ENCODE results near the gene VPS26A. TPM values are rescaled to one million over a fixed set of nuclear protein-coding genes. Genes with fewer than 3 reads are reported as not detected.

Gene VPS26A
- total RNA-seq, 1 donor from 2014 or later = 34.5 TPM

GRCh38 chr10:69179089-69179742, 55.2 kb downstream of the VPS26A start:
- DNase-seq = no peak

- DNase-seq = peak; percentile 98
Measured at GRCh38 chr10:69179743-69180524, 56.0 kb downstream of the VPS26A start, which contains the start of gene SUPV3L1. Gene SUPV3L1 (plus strand): TSS chr10:69180234. CDS start chr10:69180292, 58 bp downstream.

- DNase-seq = peak; percentile 22
Measured at GRCh38 chr10:69180525-69181204, 56.7 kb downstream of the VPS26A start.

- DNase-seq = no peak
Measured at GRCh38 chr10:69181433-69181832, 57.5 kb downstream of the VPS26A start.

- DNase-seq = no peak
Measured at GRCh38 chr10:69182005-69182404, 58.0 kb downstream of the VPS26A start.

GRCh38 chr10:69186524-69186923, 62.5 kb downstream of the VPS26A start:
- DNase-seq = no peak

GRCh38 chr10:69201045-69201444, 77.1 kb downstream of the VPS26A start:
- no peak for DNase-seq

GRCh38 chr10:69202332-69202731, 78.4 kb downstream of the VPS26A start:
- DNase-seq = no peak

GRCh38 chr10:69208761-69209160, 84.8 kb downstream of the VPS26A start:
- DNase-seq = no peak

GRCh38 chr10:69209787-69210484, 86.0 kb downstream of the VPS26A start:
- no peak for DNase-seq

- DNase-seq = no peak
Measured at GRCh38 chr10:69211104-69211503, 87.1 kb downstream of the VPS26A start.

- DNase-seq = no peak
Measured at GRCh38 chr10:69211524-69211923, 87.5 kb downstream of the VPS26A start.

GRCh38 chr10:69213591-69214311, 89.8 kb downstream of the VPS26A start:
- no peak for DNase-seq

- DNase-seq = no peak
Measured at GRCh38 chr10:69214666-69215131, 90.7 kb downstream of the VPS26A start.

- peak; percentile 49 for DNase-seq
Measured at GRCh38 chr10:69215405-69216171, 91.6 kb downstream of the VPS26A start.

GRCh38 chr10:69216577-69217118, 92.7 kb downstream of the VPS26A start:
- no peak for DNase-seq

- peak; percentile 78 for DNase-seq
Measured at GRCh38 chr10:69217119-69217754, 93.3 kb downstream of the VPS26A start.

- DNase-seq = no peak
Measured at GRCh38 chr10:69218831-69219230, 94.9 kb downstream of the VPS26A start.

- no peak for DNase-seq
Measured at GRCh38 chr10:69220041-69220451, 96.1 kb downstream of the VPS26A start, which contains the start of gene HKDC1. Gene HKDC1 (plus strand): TSS chr10:69220332. CDS start chr10:69220436, 104 bp downstream.

GRCh38 chr10:69220507-69220906, 96.5 kb downstream of the VPS26A start:
- DNase-seq = no peak
